HG03457 (cell line): ENCODE measurements around the gene NHSL1.

Experiments
- ATAC-seq: cut with Tn5 transposase; IDR thresholded peaks from one replicate; pipeline ENCODE4 v1.9.1; 2021; ENCODE audit warnings: moderate number of reproducible peaks; ENCODE audit not compliant: unreplicated experiment

Gene NHSL1

GRCh38 chr6:138499303-138500018, at the start of gene NHSL1:
TSS of gene NHSL1 (minus strand) at chr6:138499494. CDS start at chr6:138499290, 204 bp downstream.
- peak; percentile 88 for ATAC-seq

DNA sequence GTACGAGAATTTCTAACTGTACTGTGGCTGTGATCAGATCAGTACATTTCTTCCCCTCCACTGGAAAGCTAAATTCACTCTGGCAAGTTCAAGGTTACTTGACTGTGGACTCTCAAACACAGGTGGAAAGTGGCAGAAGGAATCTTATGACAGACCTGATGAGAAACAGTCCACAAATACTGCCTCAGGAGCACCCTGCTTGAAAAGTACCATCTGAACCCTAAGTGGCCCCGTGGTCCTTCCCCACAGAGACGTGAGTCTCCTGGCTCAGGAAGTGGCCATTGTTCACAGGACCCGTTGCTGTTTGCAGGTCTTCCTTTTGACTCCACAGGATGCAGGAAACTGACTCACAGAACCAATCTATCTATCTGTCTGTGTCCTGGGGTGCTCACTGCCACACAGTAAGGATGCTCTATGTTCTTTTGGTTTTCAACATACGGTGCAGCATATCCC, 47.5 kb upstream of the NHSL1 start:
- no peak for ATAC-seq

GRCh38 chr6:138545621-138545980, 46.3 kb upstream of the NHSL1 start:
- no peak for ATAC-seq

GRCh38 chr6:138544501-138544900, 45.2 kb upstream of the NHSL1 start:
- ATAC-seq: no peak

- ATAC-seq: no peak
Observed at GRCh38 chr6:138543657-138544056, 44.4 kb upstream of the NHSL1 start.

DNA sequence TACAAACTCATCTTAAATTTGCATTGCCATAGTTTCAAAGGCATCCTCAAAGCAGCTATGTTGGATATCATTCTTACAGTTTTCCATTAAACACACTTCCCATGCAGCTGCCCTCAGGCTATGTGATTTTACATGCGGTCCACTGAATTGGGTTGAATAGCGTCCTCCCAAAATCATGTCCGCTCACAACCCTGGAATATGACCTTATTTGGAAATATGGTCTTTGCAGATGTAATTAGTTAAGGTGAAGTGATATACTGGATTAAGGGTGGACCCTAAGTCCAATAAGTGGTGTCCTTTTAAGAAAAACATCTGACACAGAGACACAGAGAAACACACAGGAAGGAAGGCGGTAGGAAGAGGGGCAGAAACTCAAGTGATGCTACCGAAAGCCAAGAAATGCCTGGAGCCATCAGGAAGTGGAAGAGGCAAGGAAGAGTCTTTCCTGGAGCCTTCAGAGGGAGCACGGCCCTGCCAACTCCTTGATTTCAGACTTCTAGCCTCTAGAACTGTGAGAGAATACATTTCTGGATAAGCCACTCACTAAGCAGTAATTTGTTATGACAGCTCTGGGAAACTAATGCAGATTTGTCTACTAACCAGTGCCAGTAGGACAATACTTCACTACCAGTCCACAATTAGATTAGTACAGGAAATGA, 42.7 kb upstream of the NHSL1 start:
- ATAC-seq: no peak

DNA sequence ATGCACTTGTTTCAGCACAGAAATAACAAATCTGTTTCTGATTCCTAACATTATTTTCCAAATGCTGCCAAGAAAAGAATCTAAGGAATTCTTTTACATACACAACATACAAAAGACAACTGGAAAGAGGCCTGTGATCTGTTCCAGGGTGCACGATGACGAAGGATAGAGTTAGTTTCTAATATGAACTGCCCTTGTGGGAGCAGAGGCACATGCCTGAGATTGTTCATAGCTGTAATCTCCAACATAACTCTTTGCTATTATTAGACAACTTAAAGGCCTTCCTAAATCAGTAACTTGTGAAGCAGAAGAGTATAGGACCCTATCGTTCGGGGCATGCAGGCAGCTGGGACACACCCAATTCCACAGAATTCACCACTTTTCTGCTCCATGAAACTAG, 41.2 kb upstream of the NHSL1 start:
- no peak for ATAC-seq

DNA sequence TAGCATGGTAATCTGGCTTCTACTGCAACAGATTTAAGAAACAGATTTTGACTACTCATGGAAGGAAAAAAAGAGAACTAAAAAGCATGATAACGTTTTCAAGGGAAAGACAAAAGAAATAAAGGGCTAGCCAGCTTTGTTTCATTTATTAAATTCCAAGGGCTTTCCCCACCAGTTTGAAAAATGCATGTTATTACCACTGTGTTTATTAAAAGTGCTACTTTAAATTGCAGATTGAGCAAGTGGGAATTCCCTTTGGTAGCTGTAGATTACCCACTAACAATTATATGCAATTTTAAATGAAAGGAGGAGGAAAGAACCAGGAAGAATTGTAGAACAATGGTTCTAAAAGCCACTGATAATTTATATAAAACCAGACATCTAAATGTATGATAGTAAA, 40.6 kb upstream of the NHSL1 start:
- ATAC-seq: no peak

DNA sequence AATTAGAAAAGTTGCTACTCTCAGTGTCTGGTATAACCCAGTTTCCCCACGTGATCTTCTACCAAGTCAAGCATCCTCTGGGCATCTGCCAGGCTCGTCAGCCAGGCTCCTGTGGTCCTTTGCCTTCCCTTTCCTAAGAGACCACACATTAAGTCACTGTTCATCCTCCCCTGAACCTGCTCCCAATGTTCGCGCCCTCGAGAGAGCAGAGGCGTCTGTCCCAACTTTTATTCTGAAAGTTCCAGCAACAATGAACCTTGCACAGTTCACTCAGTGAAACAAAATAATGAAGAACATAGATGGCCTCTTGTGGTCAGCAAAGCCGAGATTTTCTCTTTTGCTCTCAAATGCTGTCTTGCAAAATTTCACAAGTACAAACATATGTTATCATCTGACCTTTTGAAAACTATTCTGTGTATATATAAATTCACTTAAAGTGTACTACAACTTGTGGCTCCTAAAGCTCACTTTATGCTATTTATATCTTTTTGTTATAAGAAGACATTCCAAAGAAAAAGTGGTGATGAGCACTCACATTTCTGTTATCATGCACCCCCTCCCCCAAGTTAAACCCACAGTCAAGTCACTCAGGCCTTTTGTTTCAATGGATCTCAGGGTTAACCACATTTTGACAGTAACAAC, 39.2 kb upstream of the NHSL1 start:
- no peak for ATAC-seq

DNA sequence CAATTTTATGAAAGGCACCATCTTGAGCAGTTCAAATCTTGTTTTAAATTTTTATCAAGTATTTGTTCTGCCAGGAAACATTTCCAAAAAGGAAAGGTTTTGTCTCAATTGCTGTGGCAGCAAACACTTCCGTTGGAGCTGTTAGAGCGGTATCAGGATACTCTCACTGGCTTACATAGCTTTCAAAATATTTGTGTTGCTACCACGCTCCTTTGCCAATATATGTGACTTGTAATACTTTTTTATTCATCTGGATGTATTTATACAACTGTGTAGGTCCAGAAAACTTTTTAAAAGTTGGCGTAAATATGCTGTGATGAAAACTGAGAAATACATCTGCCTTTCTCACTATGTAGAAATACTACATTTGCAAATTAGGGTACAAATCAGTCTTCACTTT, 37.8 kb upstream of the NHSL1 start:
- ATAC-seq: no peak

- ATAC-seq: no peak
Observed at GRCh38 chr6:138535728-138536455, 36.6 kb upstream of the NHSL1 start.

- ATAC-seq: no peak
Observed at GRCh38 chr6:138533667-138534066, 34.4 kb upstream of the NHSL1 start.

DNA sequence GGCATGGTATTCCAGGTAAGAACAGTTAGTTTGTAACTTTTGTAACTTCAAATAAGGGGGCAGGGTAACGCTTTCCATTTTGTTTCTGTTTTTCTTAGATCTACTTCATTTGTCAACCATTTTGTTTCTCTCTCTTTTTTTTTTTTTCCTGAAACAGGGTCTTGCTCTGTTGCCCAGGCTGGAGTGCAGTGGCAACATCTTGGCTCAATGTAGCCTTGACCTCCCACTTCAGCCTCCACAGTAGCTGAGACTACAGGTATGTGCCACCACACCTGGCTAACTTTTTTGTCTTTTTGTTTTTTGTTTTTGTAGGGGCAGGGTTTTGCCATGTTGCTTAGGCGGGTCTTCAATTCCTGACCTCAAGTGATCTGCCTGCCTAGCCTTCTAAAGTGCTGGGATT, 32.1 kb upstream of the NHSL1 start:
- ATAC-seq: no peak

DNA sequence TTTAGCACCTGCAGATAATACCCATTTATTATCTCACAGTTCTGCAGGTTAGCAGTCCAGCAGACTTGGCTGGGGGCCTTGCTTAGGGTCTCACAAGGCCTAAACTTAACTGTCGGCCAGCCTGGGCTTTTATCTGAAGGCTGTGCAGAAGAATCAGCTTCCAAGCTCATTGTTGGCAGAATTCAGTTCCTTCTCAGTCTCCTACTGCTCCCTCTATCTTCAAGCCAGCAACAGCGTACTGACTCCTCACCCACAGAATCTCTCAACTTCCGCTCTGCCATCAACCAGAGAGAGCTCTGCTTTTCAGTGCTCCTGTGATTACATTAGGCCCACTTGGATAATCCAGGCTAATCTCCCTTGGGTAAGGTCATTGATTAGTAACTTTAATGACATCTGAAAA, 30.2 kb upstream of the NHSL1 start:
- ATAC-seq: no peak

DNA sequence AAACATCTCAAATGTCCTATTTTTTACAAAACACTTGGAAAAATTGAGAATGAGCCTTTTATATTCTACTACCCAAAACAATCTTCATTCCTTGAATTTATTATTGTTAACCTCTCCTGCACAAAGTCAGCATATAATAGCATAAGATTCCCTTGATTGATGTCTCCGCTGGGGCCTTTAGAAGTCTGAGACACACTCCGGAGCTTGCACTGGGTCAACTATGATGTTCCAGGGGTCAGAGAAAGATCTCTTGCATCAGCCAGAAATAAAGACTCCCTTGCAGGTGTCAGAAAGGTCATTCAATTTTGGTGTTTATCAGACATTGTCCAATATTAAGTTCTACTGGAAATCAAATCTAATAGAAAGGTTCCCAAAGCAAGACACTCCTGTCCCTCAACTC, 29.7 kb upstream of the NHSL1 start:
- no peak for ATAC-seq

GRCh38 chr6:138528137-138528536, 28.8 kb upstream of the NHSL1 start:
- ATAC-seq: no peak

DNA sequence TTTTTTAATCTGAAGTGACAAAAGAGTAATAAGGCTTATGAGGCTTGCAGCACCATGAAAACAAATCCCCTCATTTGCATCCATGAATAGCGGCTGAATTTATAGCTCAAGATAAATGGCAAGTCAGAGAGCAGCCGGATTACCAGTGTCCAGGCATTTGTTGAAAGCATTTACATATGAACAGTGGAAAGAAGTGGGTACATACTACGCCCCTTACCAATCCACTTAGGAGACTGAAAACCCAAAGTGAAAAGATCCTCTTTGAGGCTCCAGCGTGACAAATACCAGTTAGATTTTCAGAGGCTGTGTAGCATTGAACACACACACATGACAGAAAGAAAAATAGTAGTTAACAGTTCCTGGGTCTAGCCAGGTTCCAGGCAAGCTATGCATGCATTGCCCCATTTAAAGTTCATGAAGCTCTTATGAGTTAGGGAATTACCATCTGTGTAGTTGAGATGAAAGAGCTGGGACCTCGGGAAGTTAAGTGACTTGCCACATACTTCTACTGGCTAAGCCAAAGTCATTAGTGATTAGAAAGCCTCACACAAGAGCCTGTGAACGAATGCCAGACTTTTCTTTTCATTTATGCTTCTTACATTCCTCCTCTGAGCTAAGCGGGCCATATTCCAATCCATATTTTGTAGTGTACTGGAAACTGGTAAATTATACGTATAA, 28.3 kb upstream of the NHSL1 start:
- no peak for ATAC-seq

- ATAC-seq: no peak
Observed at GRCh38 chr6:138526822-138527235, 27.5 kb upstream of the NHSL1 start.

DNA sequence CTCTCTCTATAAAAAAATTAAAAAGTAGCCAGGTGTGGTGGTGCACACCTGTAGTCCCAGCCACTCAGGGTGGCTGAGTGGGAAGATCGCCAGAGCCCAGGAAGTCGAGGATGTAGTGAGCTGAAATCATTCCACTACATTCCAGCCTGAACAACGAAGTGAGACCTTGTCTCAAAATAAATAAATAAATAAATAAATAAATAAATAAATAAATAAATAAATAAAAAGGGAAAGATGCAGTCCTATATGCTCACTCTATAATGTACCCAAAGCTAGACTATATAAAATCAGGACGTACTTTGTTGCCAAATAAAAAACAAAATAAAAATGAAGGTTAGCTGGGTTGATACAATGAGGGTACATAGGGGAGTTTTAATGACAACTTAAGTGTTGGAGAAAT, 26.1 kb upstream of the NHSL1 start:
- no peak for ATAC-seq

- no peak for ATAC-seq
Observed at GRCh38 chr6:138524526-138524925, 25.2 kb upstream of the NHSL1 start.
